DND-41 (cell line): ENCODE measurements around the gene GATA5.

Experiments
- ATAC-seq: fragments of 200-7000 bp; cut with Tn5 transposase; 3 replicates; pipeline ENCODE4 v1.9.1; 2021; ENCODE audit warnings: low read depth; ENCODE audit not compliant: insufficient read depth
- DNase-seq: peaks from one replicate; pipeline ENCODE4 v3.0.0-alpha.2; 2020
- H2AFZ ChIP-seq: 2 replicates; pipeline ENCODE4 v1.6.0; 2012; ENCODE audit warnings: low read depth, low read length
- H3K27ac ChIP-seq: 2 replicates; pipeline ENCODE4 v1.5.1; 2012; ENCODE audit warnings: low read length, inconsistent platforms
- H3K27me3 ChIP-seq: fragments of 200-600 bp; sonication (generic); 2 replicates; pipeline ENCODE4 v1.6.0; 2012; ENCODE audit warnings: low read length, mild to moderate bottlenecking, inconsistent platforms; ENCODE audit not compliant: insufficient read depth, poor library complexity
- H3K36me3 ChIP-seq: 2 replicates; pipeline ENCODE4 v1.5.1; 2012; ENCODE audit warnings: low read length, inconsistent platforms; ENCODE audit not compliant: insufficient read depth
- H3K4me1 ChIP-seq: 2 replicates; pipeline ENCODE4 v1.5.1; 2012; ENCODE audit warnings: mild to moderate bottlenecking, low read length; ENCODE audit not compliant: insufficient read depth
- H3K4me2 ChIP-seq: 2 replicates; pipeline ENCODE4 v1.6.0; 2012; ENCODE audit warnings: mild to moderate bottlenecking, moderate library complexity, low read length, inconsistent platforms; ENCODE audit not compliant: insufficient read depth
- H3K4me3 ChIP-seq, 2 experiments: fragments of 200-600 bp in 1 of 2; shearing (Covaris generic) in 1 of 2; 2 replicates each; pipeline ENCODE4 v1.5.1; 2012 to 2016; ENCODE audit warnings: inconsistent platforms in 2 of 2, low read length in 2 of 2, mild to moderate bottlenecking in 2 of 2, low read depth in 1 of 2, moderate library complexity in 1 of 2
- H3K79me2 ChIP-seq: 2 replicates; pipeline ENCODE4 v1.6.0; 2012; ENCODE audit warnings: low read length, inconsistent platforms; ENCODE audit not compliant: insufficient read depth
- H3K9ac ChIP-seq: 2 replicates; pipeline ENCODE4 v1.6.0; 2012; ENCODE audit warnings: low read depth, mild to moderate bottlenecking, inconsistent platforms, low read length, moderate library complexity
- H3K9me3 ChIP-seq: 2 replicates; pipeline ENCODE4 v1.5.1; 2012; ENCODE audit warnings: low read length, moderate library complexity, mild to moderate bottlenecking, inconsistent platforms; ENCODE audit not compliant: insufficient read depth, severe bottlenecking
- H4K20me1 ChIP-seq: 2 replicates; pipeline ENCODE4 v1.6.0; 2012; ENCODE audit warnings: low read length; ENCODE audit not compliant: insufficient read depth
- EZH2 ChIP-seq: IDR thresholded peaks from 3 replicates; pipeline ENCODE4 v1.6.1; 2012; ENCODE audit warnings: borderline replicate concordance, low read depth, mild to moderate bottlenecking, moderate library complexity, low read length, inconsistent platforms; ENCODE audit not compliant: severe bottlenecking
- TF ChIP-seq, protein P1 (sequence below): IDR thresholded peaks from 2 replicates; pipeline ENCODE4 v1.5.1; 2012; ENCODE audit warnings: borderline replicate concordance, low read length, moderate library complexity, mild to moderate bottlenecking; ENCODE audit not compliant: poor library complexity, severe bottlenecking; ENCODE audit errors: extremely low read depth

GATA5 gene

DNA sequence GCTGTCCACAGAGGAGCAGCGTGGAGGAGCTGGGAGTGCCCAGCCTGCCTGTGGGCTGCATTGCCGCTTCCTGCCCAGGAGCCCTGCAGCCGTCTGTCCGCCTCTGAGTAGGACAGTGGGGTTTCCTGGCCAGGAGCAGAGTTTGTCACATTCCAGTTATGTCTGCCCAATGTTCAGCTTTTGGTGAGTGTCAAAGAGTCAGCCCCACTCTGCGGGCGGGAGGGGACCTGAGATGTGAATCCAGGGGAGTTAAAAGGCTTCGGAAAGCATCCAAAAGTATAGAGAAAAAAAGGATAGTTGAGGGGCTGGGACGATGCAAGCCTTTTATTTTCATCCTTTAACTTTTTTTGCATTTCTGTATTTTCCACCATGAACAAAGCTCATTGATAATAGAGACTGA lies 7.2 kb upstream of the GATA5 start:
- TF ChIP-seq, protein P1, sequence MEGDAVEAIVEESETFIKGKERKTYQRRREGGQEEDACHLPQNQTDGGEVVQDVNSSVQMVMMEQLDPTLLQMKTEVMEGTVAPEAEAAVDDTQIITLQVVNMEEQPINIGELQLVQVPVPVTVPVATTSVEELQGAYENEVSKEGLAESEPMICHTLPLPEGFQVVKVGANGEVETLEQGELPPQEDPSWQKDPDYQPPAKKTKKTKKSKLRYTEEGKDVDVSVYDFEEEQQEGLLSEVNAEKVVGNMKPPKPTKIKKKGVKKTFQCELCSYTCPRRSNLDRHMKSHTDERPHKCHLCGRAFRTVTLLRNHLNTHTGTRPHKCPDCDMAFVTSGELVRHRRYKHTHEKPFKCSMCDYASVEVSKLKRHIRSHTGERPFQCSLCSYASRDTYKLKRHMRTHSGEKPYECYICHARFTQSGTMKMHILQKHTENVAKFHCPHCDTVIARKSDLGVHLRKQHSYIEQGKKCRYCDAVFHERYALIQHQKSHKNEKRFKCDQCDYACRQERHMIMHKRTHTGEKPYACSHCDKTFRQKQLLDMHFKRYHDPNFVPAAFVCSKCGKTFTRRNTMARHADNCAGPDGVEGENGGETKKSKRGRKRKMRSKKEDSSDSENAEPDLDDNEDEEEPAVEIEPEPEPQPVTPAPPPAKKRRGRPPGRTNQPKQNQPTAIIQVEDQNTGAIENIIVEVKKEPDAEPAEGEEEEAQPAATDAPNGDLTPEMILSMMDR = no peak
- no peak for TF ChIP-seq EZH2
- Histone ChIP-seq H3K4me2 (no peak overlapping the region), H3K9ac (no peak overlapping the region), H3K79me2 (no peaks in the 10 kb centered on the region), H3K4me1 (no peaks in the 10 kb centered on the region), H3K36me3 (no peaks in the 10 kb centered on the region), H3K4me3 (no peak overlapping the region), H2AFZ (no peak overlapping the region), H3K9me3 (no peaks in the 10 kb centered on the region), H4K20me1 (peaks cover 26% of the 10 kb centered on the region), H3K27me3 (peaks cover 48% of the 10 kb centered on the region), H3K27ac (no peak overlapping the region)
- ATAC-seq (no peak), DNase-seq (no peak)

DNA sequence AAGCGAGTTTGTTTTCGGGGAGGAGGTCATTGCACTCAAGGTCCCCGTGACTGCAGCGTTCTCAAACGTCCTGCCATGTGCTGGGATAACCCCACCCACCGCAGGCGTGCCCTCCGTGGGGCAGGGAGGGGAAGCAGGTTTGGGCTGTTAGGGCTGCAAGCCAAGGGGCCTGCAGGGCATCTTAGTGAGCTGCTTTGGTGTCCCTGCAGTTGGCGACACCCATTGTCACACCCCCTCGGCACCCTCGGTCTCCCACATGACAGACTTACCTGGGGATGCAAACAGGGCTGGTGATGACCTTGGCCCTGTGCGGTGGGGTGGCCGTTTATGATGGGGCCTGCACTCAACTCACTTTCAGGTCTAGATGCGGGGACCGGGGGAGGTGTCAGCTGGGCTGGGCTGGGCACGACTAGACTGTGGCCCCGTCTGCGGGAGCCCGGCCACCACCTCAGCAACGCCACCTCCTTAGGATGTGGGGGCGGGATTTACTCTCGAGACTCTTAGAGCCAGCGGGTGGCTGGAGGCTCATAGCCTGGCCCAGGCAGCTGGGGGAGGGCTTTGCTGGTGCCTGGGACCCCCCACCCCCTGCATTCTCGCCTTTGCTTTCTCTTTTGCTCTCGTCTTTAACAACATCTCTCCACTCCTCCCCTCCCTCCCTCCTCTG lies 6.5 kb upstream of the GATA5 start:
- TF ChIP-seq, protein P1 = no peak
- no peak for TF ChIP-seq EZH2
- H4K20me1 ChIP-seq = peaks cover 26% of the 10 kb centered on the region
- H3K27ac ChIP-seq = no peak overlapping the region
- H3K4me2 ChIP-seq = no peak overlapping the region
- no peak overlapping the region for H3K4me3 ChIP-seq
- H3K36me3 ChIP-seq = no peaks in the 10 kb centered on the region
- H3K9me3 ChIP-seq = no peaks in the 10 kb centered on the region
- DNase-seq (no peak), ATAC-seq (no peak)
- H3K79me2 ChIP-seq = no peaks in the 10 kb centered on the region
- H2AFZ ChIP-seq = no peak overlapping the region
- peaks cover 43% of the 10 kb centered on the region for H3K27me3 ChIP-seq
- no peaks in the 10 kb centered on the region for H3K4me1 ChIP-seq
- H3K9ac ChIP-seq = no peak overlapping the region

DNA sequence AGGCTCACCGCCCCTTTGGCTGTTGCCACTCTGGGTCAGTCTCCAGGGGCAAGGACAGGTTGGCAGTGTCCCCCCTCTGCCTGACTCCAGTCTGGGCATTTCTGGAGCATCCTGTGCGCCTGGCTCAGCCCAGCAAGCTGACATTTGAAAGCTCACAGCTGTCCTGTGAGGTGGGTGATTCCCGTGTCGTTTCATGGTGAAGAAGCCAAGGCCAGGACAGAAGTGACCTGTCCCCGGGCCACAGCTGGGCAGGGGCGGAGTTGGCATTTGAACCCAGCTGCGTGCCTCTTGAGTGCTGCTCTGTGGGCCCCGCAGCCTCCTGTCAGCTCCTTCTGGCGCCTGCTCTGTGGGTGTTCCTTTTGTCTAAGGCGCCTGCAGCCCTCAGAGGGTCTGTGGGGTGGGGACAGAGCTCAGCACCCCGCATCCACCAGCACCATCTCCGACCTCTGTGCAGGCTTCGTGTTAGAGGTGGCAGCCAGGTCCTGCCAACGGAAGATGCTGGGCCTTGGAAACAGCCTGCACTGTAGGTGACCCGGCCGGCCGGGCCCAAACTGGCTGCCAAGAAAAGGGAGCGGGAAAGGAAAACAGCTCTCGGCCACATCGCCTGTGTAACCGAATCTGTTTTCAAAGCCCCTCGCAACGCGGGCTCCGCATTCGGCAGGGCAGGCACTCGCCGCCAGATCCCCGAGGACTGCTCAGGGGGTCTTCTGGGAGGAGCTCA lies 5.8 kb upstream of the GATA5 start:
- no peak for TF ChIP-seq EZH2
- TF ChIP-seq, protein P1 = no peak
- no peaks in the 10 kb centered on the region for H3K79me2 ChIP-seq
- no peak for DNase-seq
- no peak overlapping the region for H3K4me3 ChIP-seq
- H3K9me3 ChIP-seq = no peaks in the 10 kb centered on the region
- no peak for ATAC-seq
- peaks cover 36% of the 10 kb centered on the region for H3K27me3 ChIP-seq
- no peak overlapping the region for H3K9ac ChIP-seq
- H2AFZ ChIP-seq = no peak overlapping the region
- H3K4me2 ChIP-seq = no peak overlapping the region
- H3K36me3 ChIP-seq = no peaks in the 10 kb centered on the region
- no peak overlapping the region for H3K27ac ChIP-seq
- H3K4me1 ChIP-seq = no peaks in the 10 kb centered on the region
- peaks cover 26% of the 10 kb centered on the region for H4K20me1 ChIP-seq
